H1 (cell line): ENCODE measurements around the gene CRLF3. TPM values are rescaled to one million over a fixed set of nuclear protein-coding genes. Genes with fewer than 3 reads are reported as not detected.

Experiments used
- BRCA1 ChIP-seq: IDR thresholded peaks from 2 replicates; pipeline ENCODE4 v1.6.1; 2012; ENCODE audit warnings: low read depth, low read length, improper control_type of control experiment
- CEBPB ChIP-seq: IDR thresholded peaks from 2 replicates; pipeline ENCODE4 v1.6.1; 2012; ENCODE audit warnings: low read depth, low read length
- CREB1 ChIP-seq: IDR thresholded peaks from 2 replicates; pipeline ENCODE4 v1.6.1; 2012; ENCODE audit warnings: inconsistent platforms
- EP300 ChIP-seq, 2 experiments: IDR thresholded peaks; 1 replicate in 1 of 2; 2 replicates in 1 of 2; pipeline ENCODE4 v1.6.1; 2011 to 2012; ENCODE audit warnings: low read depth in 2 of 2, low read length in 2 of 2, mild to moderate bottlenecking in 2 of 2, borderline replicate concordance in 1 of 2, inconsistent platforms in 1 of 2, moderate library complexity in 1 of 2
- HDAC2 ChIP-seq, 2 experiments: fragments of 300-600 bp in 1 of 2; sonication (generic) in 1 of 2; IDR thresholded peaks; 2 replicates each; pipeline ENCODE4 v1.6.1; 2011 to 2012; ENCODE audit warnings: low read depth in 2 of 2, low read length in 2 of 2, mild to moderate bottlenecking in 2 of 2, moderate library complexity in 2 of 2, borderline replicate concordance in 1 of 2, inconsistent platforms in 1 of 2
- JUND ChIP-seq: IDR thresholded peaks from 2 replicates; pipeline ENCODE4 v1.6.1; 2011; ENCODE audit warnings: mild to moderate bottlenecking, improper control_type of control experiment, low read length
- KDM4A ChIP-seq: IDR thresholded peaks from one replicate; pipeline ENCODE4 v1.7.1; 2012; ENCODE audit warnings: low read depth, mild to moderate bottlenecking, moderate library complexity, low read length, inconsistent platforms; ENCODE audit not compliant: severe bottlenecking
- PHF8 ChIP-seq: fragments of 200-600 bp; sonication (generic); conservative IDR thresholded peaks from 2 replicates; pipeline ENCODE4 v1.7.1; 2012; ENCODE audit warnings: low read depth, mild to moderate bottlenecking, inconsistent platforms, low read length, moderate library complexity
- POLR2A ChIP-seq, 2 experiments: IDR thresholded peaks; 1 replicate in 1 of 2; 2 replicates in 1 of 2; pipeline ENCODE4 v1.6.1; 2011; ENCODE audit warnings: low read depth in 2 of 2, low read length in 2 of 2, mild to moderate bottlenecking in 2 of 2; ENCODE audit errors: control extremely low read depth in 1 of 2
- RBBP5 ChIP-seq: IDR thresholded peaks from 2 replicates; pipeline ENCODE4 v1.7.1; 2012; ENCODE audit warnings: low read depth, mild to moderate bottlenecking, inconsistent platforms, low read length, moderate library complexity, borderline replicate concordance
- RXRA ChIP-seq: IDR thresholded peaks from 2 replicates; pipeline ENCODE4 v1.6.1; 2011; ENCODE audit warnings: low read depth, mild to moderate bottlenecking, low read length, moderate library complexity; ENCODE audit not compliant: insufficient read depth
- SIN3A ChIP-seq, 2 experiments: IDR thresholded peaks in 1 of 2; conservative IDR thresholded peaks in 1 of 2; 2 replicates each; pipeline ENCODE4 v1.6.1; 2011 to 2012; ENCODE audit warnings: low read length in 2 of 2, improper control_type of control experiment in 1 of 2, low read depth in 1 of 2, mild to moderate bottlenecking in 1 of 2
- SP2 ChIP-seq: IDR thresholded peaks from 2 replicates; pipeline ENCODE4 v1.6.1; 2012; ENCODE audit warnings: mild to moderate bottlenecking, low read length, inconsistent platforms
- SP4 ChIP-seq: IDR thresholded peaks from 2 replicates; pipeline ENCODE4 v1.6.1; 2012; ENCODE audit warnings: low read length, inconsistent platforms
- SRF ChIP-seq: IDR thresholded peaks from 2 replicates; pipeline ENCODE4 v1.6.1; 2011; ENCODE audit warnings: mild to moderate bottlenecking, low read depth, low read length, moderate library complexity
- TAF7 ChIP-seq: optimal IDR thresholded peaks from 2 replicates; pipeline ENCODE3; 2011; ENCODE audit warnings: low read depth, mild to moderate bottlenecking, inconsistent platforms, low read length, moderate library complexity, borderline replicate concordance
- TBP ChIP-seq: IDR thresholded peaks from 2 replicates; pipeline ENCODE4 v1.6.1; 2011; ENCODE audit warnings: low read depth, low read length, improper control_type of control experiment
- USF2 ChIP-seq: IDR thresholded peaks from 2 replicates; pipeline ENCODE4 v1.6.1; 2011; ENCODE audit warnings: low read length, improper control_type of control experiment
- YY1 ChIP-seq: IDR thresholded peaks from 2 replicates; pipeline ENCODE4 v1.6.1; 2011; ENCODE audit warnings: low read depth, mild to moderate bottlenecking, low read length
- ZNF274 ChIP-seq: IDR thresholded peaks from 2 replicates; pipeline ENCODE4 v1.7.0; 2012; ENCODE audit warnings: low read length, borderline replicate concordance; ENCODE audit errors: extremely low read depth
- polyA plus RNA-seq, 7 experiments: library from polyadenylated mRNA; depleted of rRNA in 3 of 7; stranded (reverse) in 5 of 7; unstranded in 2 of 7; fragments of >200 nt in 5 of 7; fragments of 200-250 nt in 2 of 7; gene quantifications; 1 replicate in 5 of 7; 2 replicates in 1 of 7; 4 replicates in 1 of 7; pipeline versions ENCODE4 v1.2.1 to v1.2.3, GENCODE V29; 2011 to 2013; ENCODE audit warnings: missing spikeins in 2 of 7, mixed read lengths in 2 of 7
- total RNA-seq: library from RNA; stranded (reverse); fragmentation: NEBNext Ultra II Directional; extraction: Animal tissue kit (Norgen Biotek cat#: 25700); gene quantifications from 2 replicates; pipeline ENCODE4 v1.2.1, GENCODE V29; 2021
- TF ChIP-seq, protein P1 (sequence below): IDR thresholded peaks from 2 replicates; pipeline ENCODE4 v1.6.1; 2012; ENCODE audit warnings: inconsistent platforms
- TF ChIP-seq, protein P2 (sequence below): IDR thresholded peaks from 2 replicates; pipeline ENCODE4 v1.6.1; 2011; ENCODE audit warnings: low read depth, mild to moderate bottlenecking, low read length; ENCODE audit not compliant: insufficient read depth

CRLF3 gene
- total and polyA plus RNA-seq, 2 of the 8 experiments (the other 6 are each of a cell fraction or from before 2014, with no cell fraction given), result 12.7 to 22.7 TPM

- TF ChIP-seq USF2 (no peak), JUND (no peak), TBP (peak; percentile 76; the same call in 1 of the 2 replicates), SIN3A (conservative IDR thresholded peaks at IDR 0.05 in 1 of 2, IDR thresholded peaks at IDR 0.05 in 1 of 2; ENCODE audit: low read depth in 1 of 2, low read length in 2 of 2) (peak; percentile 51 to 63; a peak in 3 of 4 replicates), ZNF274 (no peak), SP4 (no peak; the same call in 1 of the 2 replicates), POLR2A (IDR thresholded peaks at IDR 0.05; ENCODE audit: control extremely low read depth in 1 of 2, low read depth in 2 of 2, low read length in 2 of 2) (peak; percentile 37 to 90), CEBPB (0 out of 2 replicates have a peak, but pooled peaks have one; percentile 13), RXRA (no peak), RBBP5 (peak; percentile 54; the same call in 1 of the 2 replicates), CREB1 (0 out of 2 replicates have a peak, but pooled peaks have one; percentile 37), TAF7 (peak; percentile 82), BRCA1 (no peak), KDM4A (peak; percentile 57), SRF (no peak), PHF8 (peak; percentile 94), SP2 (no peak), EP300 (IDR thresholded peaks at IDR 0.05; ENCODE audit: borderline replicate concordance in 1 of 2, low read depth in 2 of 2, low read length in 2 of 2) (no peak), YY1 (peak; percentile 66), HDAC2 (IDR thresholded peaks at IDR 0.05; ENCODE audit: borderline replicate concordance in 1 of 2, low read depth in 2 of 2, low read length in 2 of 2) (peak in 1 of 2 experiments; percentile 84; a peak in 2 of 4 replicates)
- TF ChIP-seq, protein P1, sequence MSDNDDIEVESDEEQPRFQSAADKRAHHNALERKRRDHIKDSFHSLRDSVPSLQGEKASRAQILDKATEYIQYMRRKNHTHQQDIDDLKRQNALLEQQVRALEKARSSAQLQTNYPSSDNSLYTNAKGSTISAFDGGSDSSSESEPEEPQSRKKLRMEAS, result peak; percentile 7; the same call in 1 of the 2 replicates
- TF ChIP-seq, protein P2, sequence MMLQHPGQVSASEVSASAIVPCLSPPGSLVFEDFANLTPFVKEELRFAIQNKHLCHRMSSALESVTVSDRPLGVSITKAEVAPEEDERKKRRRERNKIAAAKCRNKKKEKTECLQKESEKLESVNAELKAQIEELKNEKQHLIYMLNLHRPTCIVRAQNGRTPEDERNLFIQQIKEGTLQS, result no peak
These were observed 7.4 kb upstream of the CRLF3 start, which contains the start of gene ATAD5 (continued) for GRCh38 chr17:30831663-30832437.
